HG03159 (cell line): ENCODE results near the gene NDUFB11.

Source experiments
- ATAC-seq: cut with Tn5 transposase; IDR thresholded peaks from one replicate; pipeline ENCODE4 v1.9.1; 2021; ENCODE audit warnings: mild to moderate bottlenecking, moderate library complexity; ENCODE audit not compliant: unreplicated experiment

The NDUFB11 gene

DNA sequence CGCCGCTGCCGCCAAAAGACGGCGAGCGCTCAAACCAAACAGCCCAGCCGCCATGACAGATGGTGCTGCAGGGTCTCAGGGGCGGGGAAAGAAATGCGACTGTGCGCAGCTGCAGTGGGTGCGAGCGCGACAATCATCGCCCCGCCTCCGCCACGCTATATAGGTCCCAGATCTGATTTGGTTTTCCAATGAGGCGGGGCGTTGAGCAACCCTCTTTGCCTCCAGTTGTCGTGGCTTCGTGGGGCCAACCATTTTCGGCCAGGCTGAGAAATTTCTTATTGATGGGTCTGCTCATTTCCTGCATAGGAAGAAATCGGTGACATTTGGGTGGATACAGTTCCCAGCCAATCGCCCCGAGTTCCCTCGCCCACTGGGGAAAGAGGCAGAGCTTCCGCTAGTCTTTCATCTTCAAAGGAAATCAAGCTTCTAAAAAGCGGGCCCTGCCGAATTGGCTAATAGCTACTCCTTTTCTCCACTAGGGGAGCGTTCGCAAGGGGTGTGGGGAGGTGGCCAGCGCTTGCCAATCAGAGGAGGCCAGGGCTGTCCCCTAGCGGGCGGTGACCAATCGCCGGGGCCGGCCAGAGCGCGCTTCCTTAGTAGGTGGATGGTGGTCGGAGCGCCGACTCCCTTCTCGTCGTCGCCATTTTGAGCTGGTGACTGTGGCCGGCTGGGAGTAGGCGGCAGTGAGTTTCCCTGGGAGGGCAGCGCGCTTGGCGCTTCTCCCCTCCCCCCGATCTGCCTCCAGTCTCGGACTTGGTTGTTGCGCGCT, at the start of gene NDUFB11, which contains the start of gene RBM10:
TSS of gene NDUFB11 (minus strand) at position 77 of the 769 bp plus-strand sequence. CDS start at position 54, 23 bp downstream.
TSS of gene RBM10 (plus strand) at position 596 of the 769 bp plus-strand sequence. CDS start 2,261 bp downstream, outside the sequence.
- peak; percentile 80 for ATAC-seq

DNA sequence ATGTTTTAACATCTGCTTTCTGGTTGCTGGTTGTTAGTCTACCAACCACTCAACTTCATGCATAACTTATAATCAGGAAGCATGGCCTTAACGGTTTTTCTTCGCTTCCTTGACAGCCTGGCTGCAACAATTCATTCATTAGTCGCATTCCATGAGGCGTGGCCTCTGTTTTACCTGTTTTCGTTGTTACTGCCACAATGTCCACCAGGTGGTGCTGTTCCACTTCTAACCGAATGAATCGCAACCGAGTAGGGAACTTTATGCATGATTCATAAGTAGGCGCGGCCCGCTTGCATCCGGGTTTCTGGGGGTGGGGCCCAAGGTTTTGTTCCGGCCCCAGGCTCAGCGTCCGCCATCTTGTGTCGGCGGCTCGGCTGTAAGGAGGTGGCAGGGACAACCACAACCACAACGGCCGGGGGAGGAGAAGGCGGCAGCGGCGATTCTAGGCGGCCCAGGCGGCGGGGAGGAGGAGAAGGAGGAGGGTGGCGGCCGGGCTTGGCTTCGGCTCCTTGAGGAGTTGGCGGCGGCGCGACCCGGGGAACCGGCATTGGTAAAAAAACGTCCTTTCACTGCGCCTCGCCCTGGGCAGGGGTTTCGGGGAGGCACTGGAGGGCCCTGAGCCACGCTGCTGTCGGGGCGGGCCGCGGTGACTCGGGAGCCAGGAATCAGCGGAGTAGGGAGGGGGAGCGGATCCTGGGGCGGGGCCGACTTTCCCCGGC, 49.1 kb upstream of the NDUFB11 start, which contains the start of gene UBA1:
TSS of gene UBA1 (plus strand) at position 355 of the 719 bp plus-strand sequence. CDS start 4,974 bp downstream, outside the sequence.
- ATAC-seq = peak; percentile 87

DNA sequence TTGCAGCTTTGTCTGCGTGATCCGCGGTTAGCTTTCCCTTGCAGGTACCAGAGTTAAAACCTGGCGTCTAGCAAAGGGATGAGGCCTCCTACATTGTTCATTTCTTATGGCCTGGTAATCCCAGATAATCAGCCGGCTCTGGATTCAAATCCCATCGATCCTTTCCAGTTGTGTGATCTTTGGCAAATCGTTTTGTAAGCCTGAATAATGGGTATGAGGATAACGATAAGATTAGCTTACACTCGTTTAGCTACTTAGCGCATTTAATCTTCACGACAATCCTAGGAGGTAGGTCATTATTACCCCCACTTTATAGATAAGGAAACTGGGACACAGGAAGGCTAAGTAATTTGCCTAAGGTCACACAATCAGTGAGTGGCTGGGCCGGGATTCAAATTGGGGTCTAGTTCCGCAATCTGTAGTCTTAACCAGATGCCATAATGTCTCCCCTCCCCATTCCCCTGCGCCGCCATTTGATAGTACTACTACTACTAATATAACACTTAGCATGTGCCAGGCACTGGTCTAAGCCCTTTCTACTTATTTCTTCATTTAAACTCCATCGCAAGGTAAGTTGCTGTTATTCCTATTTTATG, 47.4 kb upstream of the NDUFB11 start:
- ATAC-seq = no peak

- ATAC-seq = no peak
Measured at GRCh38 chrX:47191331-47191730, 46.8 kb upstream of the NDUFB11 start.

- peak; percentile 32 for ATAC-seq
Measured at GRCh38 chrX:47190445-47191269, 46.2 kb upstream of the NDUFB11 start.

- ATAC-seq = no peak
Measured at GRCh38 chrX:47189906-47190305, 45.4 kb upstream of the NDUFB11 start.

DNA sequence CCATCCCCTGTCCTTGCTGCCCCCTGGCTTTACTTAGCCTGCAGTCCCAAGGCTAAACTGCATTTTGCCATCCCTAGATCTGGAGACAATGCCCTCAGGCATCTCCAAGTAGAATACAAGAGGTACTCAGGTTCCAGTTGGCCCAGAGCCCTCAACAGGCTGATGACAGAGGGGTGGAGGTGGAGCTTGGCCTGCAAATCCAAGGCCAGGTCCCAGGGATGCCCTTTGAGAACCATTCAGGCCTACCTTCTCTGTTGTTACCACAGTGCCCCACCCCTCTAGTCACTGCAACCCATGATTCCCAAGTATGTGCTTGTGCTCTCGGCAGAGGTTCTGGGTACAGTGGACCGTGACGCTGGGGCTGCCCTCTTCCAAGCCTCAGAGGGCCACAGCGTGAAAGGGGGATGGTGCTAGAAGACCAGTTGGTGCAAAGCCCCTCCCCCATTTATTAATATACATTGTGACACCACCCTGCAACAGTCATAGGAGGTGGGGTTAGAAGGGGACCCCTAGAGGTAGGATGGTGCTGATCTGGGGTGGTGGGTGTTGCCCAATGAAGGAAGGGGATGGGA, 42.7 kb upstream of the NDUFB11 start:
- ATAC-seq = no peak

GRCh38 chrX:47186096-47186740, 41.7 kb upstream of the NDUFB11 start:
- ATAC-seq = no peak

DNA sequence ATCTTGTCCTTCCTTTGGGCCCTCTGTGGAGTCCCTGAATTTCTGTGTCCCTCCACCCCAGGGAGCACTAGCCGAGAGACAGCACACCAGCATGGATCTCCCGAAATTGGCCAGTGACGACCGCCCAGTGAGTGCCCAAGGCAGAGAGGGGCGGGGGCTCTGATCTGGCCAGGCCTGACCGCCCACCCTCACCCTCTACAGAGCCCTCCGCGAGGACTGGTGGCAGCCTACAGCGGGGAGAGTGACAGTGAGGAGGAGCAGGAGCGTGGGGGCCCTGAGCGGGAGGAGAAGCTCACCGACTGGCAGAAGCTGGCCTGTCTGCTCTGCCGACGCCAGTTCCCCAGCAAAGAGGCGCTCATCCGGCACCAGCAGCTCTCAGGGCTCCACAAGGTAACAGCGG, 40.7 kb upstream of the NDUFB11 start:
- ATAC-seq = no peak

DNA sequence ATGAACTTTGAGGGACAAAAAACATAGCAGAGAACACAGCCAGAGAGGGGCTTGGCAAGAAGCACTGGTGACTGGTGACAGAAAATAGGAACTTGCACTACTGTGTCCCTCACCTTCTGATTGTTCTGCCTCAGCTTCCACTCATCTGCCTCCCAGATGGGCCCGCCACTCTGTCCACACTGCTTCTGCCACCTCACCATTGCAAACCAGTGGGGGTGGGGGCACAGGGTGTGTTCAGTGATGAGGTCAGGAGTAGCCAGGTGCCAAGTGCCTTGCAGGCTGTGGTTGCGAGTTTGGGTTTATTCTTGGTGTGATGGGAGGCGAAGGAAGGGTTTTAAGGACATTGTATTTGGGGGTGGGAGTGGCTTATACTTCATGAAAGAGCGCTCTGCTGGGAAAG, 40.0 kb upstream of the NDUFB11 start:
- ATAC-seq = no peak

GRCh38 chrX:47182106-47182700, 37.7 kb upstream of the NDUFB11 start:
- ATAC-seq = no peak

- ATAC-seq = no peak
Measured at GRCh38 chrX:47181301-47181700, 36.8 kb upstream of the NDUFB11 start.

DNA sequence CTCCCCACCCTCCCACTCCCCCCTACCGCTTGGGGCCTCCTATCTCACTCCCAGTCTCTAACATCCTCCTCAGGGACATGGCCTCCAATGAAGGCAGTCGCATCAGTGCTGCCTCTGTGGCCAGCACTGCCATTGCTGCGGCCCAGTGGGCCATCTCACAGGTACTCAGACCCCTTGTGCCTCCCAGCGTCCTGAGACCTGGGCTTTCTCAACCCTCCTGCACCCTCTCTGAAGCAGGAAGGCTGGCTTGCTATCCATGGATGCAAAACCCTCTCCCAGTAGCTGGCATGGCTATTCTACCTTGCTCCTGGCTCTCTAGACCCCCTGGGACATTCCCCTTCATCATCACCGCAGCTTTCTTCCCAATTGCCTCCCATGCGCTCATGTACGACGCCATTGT, 35.8 kb upstream of the NDUFB11 start:
- no peak for ATAC-seq

DNA sequence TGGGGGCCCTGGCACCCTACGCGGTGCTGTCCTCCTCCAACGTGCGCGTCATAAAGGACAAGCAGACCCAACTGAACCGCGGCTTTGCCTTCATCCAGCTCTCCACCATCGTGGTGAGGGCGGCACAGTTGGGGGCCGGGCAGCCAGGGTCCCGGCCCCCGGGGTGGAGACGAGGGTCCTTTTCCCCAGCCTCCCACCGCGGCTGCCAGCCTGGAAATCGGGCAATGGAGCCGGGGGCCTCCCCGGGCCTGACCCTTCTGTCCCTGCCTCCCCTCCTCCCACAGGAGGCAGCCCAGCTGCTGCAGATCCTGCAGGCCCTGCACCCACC, 35.4 kb upstream of the NDUFB11 start:
- ATAC-seq = no peak

GRCh38 chrX:47179221-47179927, 34.9 kb upstream of the NDUFB11 start:
- no peak for ATAC-seq

DNA sequence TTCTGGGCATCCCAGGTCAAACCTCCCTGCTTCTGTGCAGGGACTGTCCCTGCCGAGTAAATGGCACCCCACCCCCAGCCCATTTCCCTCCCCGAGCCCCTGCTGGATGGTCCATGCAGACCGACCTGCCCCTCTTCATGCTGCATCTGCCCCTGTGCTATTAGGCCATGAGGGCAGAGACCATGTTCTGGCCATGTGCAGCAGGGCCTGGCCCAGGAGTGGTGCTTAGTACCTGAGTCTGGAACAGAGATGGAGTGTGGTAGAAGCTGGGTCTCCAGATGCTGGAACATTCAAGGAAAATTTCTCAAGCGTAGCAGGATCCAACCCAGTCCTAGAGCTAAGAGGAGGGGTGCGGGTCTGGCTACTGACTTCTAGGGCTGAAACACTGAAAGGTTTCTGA, 33.8 kb upstream of the NDUFB11 start:
- ATAC-seq = no peak

DNA sequence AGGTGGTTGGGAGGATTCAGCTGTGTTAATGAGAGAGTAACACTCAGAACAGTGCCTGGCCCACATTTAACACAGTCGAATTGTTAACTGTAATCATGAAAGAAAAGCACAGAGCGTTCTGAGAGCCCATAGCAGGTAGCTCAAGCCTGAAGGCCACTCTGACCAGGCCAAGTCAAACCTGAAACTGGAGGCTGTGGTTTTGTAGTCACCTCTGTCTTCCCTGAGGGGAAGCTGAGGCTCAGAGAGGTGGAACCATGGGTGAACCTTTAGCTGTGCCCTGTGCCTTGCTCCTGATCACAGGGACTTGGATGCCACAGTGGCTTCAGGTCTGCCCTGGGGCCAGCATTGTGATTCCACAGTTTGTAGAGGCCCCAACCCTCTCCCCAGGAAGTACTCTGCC, 32.6 kb upstream of the NDUFB11 start:
- no peak for ATAC-seq

- ATAC-seq = no peak
Measured at GRCh38 chrX:47176101-47176740, 31.7 kb upstream of the NDUFB11 start.

DNA sequence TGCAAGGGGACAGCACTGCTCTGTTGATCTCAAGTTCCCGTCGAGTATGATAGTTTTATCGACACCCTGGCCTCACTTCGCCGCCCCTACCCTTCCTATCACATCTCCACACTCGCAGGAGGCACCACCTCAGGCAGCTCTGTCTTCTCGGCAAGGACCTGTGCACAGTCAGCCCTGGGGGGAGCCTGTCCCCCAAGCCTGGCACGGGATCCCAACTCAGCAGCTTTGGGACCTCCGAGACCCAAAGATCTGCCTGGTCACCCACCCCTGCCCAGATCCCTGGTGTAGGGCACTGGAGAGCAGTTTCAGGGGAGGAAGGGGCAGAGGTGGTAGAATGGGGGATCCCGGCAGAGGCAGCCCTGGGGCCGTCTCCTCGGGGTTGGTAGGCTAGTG, 31.1 kb upstream of the NDUFB11 start:
- no peak for ATAC-seq
